HL-60/S4 (cell line): Measurements from ENCODE around the gene TCF4.

ENCODE experiments used
- in situ Hi-C: fragments of 300-500 bp; cut with MboI; formaldehyde crosslinking; loops from 2 replicates; pipeline ENCODE4 v1.14.3; 2022; ENCODE audit warnings: low sequenced_read_pairs

The TCF4 gene

GRCh38 chr18:55365342-55365741, 222.7 kb downstream of the TCF4 start:
- in situ Hi-C loops = no loop called here

GRCh38 chr18:55362303-55362702, 225.7 kb downstream of the TCF4 start:
- in situ Hi-C loops = no loop called here

- in situ Hi-C loops = no loop called here
Measured at GRCh38 chr18:55361492-55362250, 226.3 kb downstream of the TCF4 start.

GRCh38 chr18:55360061-55360460, 227.9 kb downstream of the TCF4 start:
- in situ Hi-C loops = no loop called here

GRCh38 chr18:55356815-55357214, 231.2 kb downstream of the TCF4 start:
- in situ Hi-C loops = no loop called here

- in situ Hi-C loops = no loop called here
Measured at GRCh38 chr18:55355223-55355622, 232.8 kb downstream of the TCF4 start.

- in situ Hi-C loops = no loop called here
Measured at GRCh38 chr18:55354795-55355194, 233.2 kb downstream of the TCF4 start.

- in situ Hi-C loops = no loop called here
Measured at GRCh38 chr18:55353806-55354205, 234.2 kb downstream of the TCF4 start.

- in situ Hi-C loops = no loop called here
Measured at GRCh38 chr18:55353391-55353790, 234.6 kb downstream of the TCF4 start.

GRCh38 chr18:55351980-55352714, 235.8 kb downstream of the TCF4 start:
- in situ Hi-C loops = no loop called here

GRCh38 chr18:55351241-55351691, 236.7 kb downstream of the TCF4 start:
- in situ Hi-C loops = no loop called here

GRCh38 chr18:55349685-55350084, 238.3 kb downstream of the TCF4 start:
- in situ Hi-C loops = no loop called here

GRCh38 chr18:55346961-55347740, 240.8 kb downstream of the TCF4 start:
- in situ Hi-C loops = no loop called here

- in situ Hi-C loops = no loop called here
Measured at GRCh38 chr18:55346387-55346786, 241.6 kb downstream of the TCF4 start.

- in situ Hi-C loops = no loop called here
Measured at GRCh38 chr18:55345103-55345950, 242.7 kb downstream of the TCF4 start.

GRCh38 chr18:55343396-55344073, 244.5 kb downstream of the TCF4 start:
- in situ Hi-C loops = no loop called here

- in situ Hi-C loops = no loop called here
Measured at GRCh38 chr18:55340998-55341397, 247.0 kb downstream of the TCF4 start.

- in situ Hi-C loops = no loop called here
Measured at GRCh38 chr18:55339990-55340389, 248.0 kb downstream of the TCF4 start.

- in situ Hi-C loops = no loop called here
Measured at GRCh38 chr18:55338978-55339650, 248.9 kb downstream of the TCF4 start.
